NCI-H82 (cell line): ENCODE measurements around the gene DTX1.

ENCODE experiments used
- DNase-seq: peaks from one replicate; lab custom pipeline; 2025; lab: John Stamatoyannopoulos, UW

The DTX1 gene

DNA sequence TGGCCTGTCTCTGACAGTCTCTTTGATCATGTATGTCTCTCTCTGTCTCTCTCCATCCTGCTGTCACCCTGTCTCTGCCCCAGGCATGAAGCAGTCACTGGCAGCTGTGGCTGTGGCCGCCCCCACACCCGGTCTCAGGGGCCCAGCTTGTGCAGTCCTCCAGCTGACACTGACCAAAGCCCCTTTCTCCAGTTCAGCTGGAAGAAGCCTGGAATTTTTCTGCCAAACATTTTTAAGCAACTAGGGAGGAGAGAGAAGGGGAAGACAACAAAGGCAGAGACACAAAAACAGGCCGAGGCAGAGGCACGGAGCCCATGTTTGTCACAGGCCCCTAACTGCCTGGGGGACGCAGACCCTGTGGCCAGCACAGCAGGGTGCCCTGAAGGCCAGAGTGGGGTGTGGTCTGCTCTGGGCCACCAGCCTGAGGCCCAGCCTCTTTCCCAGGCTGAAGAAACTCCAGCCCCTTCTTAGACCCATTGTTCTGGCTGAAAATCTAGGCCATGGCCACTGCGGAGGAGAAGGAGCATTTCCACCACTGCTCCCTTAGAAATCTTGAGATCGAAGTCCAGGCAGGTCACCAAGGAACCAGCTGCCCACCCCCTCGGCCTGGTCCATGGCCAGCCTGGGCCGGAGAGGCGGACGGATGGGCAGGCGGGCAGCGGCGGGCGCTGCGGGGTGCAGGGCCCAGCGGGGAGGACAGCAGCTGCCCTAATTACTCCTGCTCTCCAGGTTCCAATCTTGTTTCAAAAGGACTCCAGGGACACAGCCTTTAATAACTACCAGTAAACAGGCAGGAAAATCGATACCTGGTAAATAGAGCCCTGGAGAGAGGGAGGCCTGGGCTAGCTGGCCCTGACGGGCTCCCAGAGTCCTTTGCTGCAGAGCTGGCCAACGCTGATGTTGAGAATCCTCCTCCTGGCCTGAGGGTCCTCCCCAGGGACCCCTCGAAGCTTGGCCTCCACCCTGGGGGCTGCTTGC, 14.9 kb downstream of the DTX1 start:
- peak; percentile 29 for DNase-seq

DNA sequence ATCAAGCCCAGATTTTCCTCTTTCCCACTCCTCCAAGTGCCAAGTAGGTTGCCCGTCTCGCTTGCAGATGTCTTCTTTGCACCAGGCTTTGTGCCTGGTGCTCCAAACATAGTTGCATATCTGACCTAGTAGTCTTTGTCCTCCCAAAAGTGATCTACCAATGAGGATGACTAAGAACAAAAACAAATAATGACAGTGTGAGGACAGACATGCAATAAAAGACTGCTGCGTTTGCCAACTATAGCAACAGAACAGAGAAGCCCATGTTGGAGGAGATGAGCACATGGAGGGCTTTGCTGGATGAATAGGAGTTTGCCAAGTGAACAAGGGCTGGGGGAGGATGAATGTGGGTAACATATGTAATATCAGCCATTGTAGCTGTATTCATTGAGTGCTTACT, 15.6 kb downstream of the DTX1 start:
- DNase-seq, result no peak

DNA sequence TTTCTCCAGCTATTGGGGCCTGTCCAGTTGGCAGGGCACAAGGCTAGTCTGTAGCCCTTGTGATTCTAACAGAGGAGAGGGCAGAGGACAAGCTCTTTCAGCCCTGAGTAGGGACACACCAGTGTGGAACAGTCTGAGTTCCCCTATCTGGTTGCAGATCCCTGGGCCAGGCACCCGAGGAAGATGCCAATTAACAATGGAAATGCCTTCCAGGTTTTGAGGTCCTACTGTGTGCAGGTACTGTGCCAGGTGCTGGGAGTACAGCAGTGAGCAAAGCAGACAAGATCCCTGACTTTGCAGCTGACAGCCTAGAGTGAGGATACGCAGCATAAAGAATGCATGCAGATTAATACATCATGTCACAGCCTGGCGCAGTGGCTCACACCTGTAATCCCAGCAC, 17.1 kb downstream of the DTX1 start:
- no peak for DNase-seq

DNA sequence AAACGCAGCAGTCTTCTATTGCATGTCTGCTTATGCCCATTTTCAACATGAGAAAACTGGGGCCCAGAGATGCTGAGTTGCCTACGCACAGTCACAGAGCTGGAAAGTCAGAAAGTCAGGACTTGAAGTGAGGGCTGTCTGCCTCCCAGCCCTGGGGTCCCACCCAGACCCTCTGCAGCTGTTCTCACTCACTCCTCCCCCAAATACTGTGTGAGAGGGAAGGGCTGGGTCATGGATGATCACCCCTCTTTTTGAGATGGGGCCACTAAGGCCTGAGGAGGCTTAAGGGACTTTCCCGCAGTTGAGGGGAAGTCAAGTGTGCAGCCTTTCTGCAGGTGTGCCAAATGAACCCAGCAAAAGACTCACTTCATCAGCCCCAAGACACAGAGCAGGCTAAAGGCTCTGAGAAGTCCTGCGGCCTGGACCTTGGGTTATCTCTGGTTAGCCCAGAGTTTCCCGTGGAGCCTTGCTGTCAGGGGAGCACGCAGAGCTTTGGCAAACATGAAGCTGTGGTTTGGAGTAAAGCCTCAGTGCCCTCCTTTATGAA, 18.7 kb downstream of the DTX1 start:
- DNase-seq, result no peak

DNA sequence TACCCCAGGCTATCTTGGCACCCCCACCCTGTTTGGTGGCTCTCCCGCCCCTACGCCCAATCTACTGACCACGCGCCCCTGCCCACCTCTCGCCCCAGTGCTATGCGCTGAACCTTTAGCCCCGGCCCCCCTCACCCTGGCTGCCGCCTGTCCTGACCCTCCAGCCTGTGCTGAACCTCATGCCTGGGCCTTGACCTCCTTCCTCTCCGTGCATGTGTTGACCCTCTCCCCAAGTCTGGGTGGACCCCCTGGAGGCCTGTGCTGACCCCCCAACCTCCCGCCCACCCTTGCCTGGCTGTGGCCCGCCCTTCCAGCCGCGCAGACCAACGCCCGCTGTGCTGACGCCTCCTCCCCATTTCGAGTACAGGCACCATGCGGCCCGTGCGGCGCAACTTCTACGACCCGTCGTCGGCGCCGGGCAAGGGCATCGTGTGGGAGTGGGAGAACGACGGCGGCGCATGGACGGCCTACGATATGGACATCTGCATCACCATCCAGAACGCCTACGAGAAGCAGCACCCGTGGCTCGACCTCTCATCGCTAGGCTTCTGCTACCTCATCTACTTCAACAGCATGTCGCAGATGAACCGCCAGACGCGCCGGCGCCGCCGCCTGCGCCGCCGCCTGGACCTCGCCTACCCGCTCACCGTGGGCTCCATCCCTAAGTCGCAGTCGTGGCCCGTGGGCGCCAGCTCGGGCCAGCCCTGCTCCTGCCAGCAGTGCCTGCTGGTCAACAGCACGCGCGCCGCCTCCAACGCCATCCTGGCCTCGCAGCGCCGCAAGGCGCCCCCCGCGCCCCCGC, 20.7 kb downstream of the DTX1 start:
- no peak for DNase-seq

DNA sequence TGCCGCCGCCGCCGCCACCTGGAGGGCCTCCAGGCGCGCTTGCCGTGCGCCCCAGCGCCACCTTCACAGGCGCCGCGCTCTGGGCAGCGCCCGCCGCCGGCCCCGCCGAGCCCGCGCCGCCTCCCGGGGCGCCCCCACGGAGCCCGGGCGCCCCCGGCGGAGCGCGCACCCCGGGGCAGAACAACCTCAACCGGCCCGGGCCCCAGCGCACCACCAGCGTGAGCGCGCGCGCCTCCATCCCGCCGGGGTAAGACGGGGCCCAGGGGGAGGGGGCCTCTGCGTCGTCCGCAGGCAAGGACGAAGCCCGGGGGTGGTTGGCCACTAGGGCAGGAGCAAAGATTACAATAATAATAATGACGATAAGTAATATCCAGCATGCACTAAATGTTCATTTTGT, 21.3 kb downstream of the DTX1 start:
- DNase-seq, result no peak

DNA sequence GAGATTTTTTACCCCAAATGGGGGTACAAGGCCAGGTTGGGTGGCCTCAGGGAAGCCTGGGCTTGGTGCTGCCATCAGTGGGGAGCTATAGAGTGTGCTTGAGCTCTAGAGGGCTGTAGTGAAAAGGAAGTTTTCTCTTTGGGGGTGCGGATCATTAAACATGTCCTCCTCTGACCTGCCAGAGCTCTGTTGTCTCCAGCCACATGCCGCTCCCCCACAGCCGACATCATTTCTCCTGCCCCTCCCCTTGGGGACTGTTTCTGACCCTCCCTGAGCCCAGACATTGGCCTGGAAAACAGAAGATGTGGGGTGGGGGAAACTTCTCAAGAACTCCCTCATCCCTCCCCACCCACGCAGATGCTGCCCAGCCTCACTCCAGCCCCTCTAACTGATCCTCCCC, 25.3 kb downstream of the DTX1 start:
- no peak for DNase-seq

DNA sequence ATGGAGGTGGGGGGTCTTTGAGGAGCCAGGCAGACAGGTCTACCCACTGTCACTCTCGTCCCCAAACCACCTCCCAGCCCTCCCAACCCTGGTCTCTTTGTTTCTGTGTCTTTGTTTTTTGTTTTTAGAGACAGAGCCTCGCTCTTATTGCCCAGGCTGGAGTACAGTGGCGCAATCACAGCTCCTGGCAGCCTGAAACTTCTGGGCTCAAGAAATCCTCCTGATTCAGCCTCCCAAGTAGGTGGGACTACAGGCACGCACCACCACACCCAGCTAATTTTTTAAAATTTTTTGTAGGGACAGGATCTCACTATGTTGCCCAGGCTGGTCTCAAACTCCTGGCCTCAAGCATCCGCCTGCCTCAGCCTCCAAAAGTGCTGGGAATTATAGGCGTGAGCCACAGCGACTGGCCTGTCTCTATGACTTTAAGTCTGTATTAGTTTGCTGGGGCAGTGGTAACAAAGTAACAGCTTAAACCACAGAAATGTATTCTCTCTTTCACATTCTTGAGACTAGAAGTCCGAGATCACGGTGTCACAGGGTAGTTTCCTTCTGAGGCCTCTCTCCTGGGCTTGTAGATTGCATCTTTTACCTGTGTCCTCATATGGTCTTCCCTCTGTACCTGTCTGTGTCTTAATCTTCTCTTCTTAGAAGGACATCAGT, 26.1 kb downstream of the DTX1 start:
- peak; percentile 19 for DNase-seq

DNA sequence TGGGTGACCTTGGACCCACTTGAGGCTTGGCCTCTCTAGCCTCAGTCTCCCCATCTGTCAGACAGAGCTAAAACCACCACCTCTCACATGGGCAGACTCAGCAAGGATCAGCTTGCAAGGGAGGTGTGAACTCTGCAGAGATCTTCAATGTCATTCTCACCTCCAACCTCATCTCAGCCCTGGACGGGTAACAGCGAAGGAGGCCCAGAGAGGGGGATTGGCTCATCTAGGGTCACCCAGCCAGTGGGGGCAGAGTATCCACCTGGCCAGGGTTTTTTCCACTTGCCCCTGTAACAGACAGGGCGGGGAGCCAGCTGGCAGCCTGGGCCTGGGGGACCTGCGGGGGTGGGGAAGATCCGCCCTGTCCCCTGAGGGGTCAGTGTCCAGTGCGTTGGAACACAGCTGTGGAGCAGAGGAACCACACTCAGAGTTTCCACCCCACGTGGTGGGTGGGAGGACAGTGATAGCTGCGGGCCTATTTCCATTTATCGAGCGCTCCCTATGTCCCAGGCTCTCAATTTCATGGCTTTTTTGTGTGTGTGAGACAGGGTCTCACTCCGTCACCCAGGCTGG, 27.4 kb downstream of the DTX1 start:
- DNase-seq, result no peak

DNA sequence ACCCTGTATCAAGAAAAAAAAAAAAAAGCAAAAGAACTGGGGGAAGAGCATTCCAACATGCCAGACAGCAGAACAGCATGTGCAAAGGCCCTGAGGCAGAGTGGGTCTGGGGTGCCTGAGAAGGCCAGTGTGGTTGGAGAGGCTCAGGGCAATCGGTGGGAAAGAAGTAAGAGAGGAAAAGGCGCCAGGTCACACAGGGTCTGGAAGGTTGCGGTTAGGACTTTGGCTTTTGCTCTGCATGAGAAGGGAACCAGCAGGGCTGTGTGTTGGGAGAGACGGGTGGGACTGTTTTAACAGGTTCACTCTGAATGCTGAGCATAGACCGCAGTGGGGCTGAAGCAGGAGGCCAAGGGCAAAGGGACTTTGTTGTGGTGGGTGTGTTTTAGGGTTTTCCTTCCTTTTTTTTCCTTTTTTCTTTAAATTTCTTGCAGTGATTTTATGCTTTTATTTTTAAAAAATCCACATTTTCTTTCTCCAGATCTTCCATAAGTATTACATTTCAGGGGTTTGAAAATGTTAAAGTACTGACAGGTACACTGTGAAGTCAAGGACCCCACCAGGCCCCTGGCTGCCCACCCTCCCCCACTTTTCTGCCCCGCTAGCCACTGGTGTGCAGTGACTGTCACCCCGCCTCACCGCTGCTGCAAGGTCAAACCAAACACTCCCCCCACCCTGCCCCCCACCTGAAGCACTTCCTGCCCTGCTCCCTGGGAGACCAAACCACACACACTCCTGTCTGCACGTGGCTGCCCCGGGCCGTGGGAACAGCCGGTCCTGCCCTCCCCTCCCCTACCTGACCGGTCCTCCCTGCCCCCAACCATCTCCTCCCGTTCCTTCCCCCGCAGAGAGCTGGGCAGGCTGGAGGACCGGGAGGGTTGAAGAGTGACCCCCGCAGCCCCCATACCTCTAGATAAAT, 30.0 kb downstream of the DTX1 start:
- no peak for DNase-seq

DNA sequence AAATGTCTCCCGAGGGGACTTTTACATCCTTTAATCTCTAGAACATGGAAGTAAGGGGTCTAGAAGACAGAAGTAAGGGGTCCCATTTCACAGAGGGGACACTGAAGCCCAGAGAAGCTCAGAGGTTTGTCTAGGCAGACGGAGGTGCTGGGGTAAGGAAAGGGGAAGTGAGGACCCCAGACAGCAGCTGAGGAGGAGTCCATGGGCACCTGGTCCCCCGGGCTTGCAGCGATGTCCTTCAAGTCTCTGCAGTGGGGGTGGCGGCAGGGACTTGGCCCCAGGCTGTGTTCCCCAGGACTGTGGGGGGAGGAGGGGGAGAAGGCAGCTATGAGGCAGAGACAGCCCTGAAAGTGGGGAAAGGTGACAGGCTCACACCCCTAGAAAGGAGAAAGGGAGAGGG, 30.7 kb downstream of the DTX1 start:
- DNase-seq, result no peak

DNA sequence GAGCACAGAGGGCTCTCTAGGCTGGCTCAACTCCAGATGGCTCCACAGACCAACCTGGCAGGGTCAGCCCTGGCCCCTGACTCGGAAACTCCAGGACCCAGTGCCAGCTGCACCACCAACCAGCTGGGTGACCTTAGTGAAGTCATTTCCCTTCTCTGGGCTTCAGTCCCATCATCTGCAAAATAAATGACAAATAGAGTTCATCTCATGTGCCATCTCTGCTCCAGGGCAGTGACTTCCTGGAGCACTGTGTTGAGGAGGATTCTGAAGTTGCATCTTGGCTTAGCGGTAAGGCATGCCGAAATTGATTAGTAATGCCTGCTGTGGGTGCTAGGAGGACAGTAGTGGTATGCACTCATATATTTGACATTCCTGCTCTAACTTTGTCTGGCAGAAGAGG, 31.5 kb downstream of the DTX1 start:
- DNase-seq, result no peak

DNA sequence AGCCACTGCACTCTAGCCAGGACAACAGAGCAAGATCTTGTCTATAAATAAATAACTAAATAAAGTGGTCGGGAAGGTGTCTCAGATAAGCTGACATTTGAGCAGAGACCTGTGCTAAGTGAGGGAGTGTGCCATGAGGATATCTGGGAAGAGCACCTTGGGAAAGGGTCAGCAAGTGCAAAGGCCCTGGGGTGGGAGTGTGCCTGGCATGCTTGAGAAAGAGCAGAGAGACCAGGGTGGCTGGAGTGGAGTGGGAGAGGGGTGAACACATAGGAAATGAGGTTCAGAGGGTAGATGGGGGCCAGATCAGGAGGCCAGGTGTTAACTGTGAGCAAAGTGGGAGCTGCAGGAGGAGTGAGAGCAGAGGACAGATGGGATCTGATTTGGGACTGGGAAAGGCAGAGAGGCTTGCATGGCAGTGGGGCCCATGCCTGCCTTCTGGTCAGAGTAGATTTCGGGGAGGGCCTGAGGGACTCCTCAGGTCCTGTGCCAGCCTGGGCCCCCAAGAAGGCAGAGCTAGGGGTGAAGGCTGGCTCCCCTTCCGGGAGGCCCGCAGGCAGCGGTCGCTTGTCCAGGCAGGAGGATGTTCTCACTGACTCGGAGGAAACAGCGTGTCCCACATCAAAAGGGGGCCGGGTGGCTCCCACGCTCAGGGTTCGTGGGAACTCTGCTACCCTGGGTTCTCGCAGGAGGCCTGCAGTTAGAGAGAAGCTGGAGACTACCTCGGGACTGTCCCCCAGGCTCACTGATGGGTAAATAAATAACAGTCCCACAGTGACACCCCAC, 32.6 kb downstream of the DTX1 start:
- DNase-seq, result no peak

DNA sequence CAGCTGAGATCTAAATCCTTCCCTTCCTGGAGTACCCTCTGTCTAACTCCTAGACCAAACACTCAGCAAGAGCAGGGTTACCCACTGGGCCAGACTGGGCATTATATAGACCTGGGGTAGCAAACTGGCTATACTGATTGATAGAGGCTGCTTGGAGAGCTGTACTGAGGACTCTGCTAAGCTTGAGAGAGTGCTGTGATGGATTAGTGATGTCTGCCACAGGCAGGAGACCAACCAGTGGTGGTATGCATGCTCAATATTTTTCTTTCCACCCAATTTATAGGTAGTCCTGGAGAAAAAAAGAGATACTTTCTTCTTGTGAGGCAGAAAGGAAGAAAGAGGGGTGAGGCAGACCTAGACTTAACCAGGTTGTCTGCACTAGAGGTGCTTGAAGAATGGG, 33.3 kb downstream of the DTX1 start:
- DNase-seq, result no peak

DNA sequence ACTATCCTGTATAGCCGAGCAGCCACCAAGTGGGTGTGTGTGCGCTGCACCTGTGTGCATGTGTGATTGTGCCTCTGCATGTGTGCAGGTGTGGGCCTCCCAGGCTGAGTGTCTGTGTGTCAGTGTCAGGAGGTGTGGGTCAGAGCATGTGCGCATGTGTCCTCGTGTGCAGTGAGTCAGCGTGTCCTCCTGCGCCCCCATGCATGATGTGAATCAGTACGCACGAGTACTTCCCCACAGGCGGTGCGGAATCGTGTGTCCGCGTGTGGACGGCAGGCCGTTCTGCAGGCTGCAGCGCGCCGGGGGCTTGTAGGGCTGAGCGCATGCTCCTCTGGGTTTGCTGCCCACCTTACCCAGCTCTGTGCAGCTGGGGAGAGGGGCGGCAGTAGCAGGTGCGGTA, 34.2 kb downstream of the DTX1 start:
- DNase-seq, result no peak

DNA sequence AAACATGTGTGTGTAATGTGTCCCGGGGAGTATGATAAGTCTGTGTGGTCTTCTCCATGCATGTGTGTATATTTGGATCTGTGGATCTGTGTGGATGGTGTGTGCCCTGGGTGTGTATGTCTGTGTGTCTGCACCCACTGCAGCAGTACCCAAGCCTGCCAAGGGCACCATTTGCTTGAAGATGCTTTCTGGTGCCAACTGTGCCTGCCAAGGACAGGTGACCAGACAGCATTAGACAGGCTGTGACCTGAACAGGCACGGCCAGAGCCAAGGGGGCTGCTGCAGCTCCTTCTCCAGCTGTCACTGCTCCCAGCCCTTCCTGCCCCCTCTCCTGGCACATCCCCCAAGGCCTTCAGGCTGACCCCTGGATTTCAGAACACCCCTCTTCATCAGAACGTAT, 35.0 kb downstream of the DTX1 start:
- DNase-seq, result no peak

DNA sequence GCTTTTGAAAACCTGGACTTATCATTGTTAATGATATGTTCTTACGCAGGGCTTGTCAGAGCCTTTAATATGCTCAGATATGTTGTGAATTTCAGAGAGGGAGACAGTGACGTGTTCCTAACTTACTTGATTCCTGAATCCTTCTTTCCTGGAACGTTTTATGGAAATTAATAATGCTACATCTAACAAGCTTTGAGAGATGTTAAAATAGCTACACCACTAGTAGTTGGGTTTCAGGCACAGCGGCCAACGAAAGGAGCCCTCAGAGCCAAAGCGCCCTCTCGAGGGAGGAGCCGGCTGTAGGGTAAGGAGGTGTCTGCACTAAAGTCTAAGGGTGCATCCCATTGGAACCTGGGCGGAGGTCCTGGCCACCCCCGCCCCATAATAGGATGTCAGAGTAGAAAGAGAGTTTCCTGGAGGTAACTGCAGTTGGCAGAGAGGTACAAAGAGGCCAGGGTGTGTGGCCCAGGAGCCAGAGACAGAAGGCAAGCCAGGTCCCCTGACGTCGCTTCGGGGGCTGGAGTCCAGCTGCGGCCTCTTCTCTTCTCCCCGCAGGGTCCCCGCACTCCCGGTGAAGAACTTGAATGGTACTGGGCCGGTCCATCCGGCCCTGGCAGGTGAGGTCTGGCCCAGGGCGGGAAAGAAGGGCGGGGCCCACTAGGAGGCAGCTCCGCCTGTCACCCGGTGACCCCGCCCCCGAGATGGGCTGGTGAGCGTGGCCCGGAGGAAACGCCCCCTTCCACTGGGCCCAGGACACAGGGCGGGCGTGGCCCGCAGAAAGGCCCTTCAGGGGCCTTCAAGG, 36.3 kb downstream of the DTX1 start:
- DNase-seq, result no peak

DNA sequence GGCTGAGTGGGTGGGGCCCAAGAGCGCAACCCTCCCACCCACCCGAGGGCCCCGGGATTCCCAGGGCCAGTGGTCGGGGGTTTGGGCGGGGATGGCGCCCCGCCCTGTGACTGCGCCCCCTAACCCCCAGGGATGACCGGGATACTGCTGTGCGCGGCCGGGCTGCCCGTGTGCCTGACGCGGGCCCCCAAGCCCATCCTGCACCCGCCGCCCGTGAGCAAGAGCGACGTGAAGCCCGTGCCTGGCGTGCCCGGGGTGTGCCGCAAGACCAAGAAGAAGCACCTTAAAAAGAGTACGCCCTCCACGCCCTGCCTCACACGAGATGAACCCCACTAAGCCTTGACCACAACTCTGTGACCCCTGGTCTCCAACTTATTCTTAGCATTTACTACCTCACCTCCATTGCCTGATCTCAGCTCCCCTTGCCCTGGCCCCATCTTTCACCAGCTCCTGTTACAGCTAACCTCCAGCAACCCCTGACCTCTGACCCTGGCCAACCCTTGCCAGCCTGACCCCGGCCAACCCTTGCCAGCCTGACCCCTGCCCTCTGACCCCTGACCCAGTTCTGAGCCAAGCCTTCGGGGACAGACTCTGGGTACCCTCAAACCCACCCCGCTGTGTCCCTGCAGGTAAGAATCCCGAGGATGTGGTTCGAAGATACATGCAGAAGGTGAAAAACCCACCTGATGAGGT, 37.0 kb downstream of the DTX1 start:
- DNase-seq, result no peak

DNA sequence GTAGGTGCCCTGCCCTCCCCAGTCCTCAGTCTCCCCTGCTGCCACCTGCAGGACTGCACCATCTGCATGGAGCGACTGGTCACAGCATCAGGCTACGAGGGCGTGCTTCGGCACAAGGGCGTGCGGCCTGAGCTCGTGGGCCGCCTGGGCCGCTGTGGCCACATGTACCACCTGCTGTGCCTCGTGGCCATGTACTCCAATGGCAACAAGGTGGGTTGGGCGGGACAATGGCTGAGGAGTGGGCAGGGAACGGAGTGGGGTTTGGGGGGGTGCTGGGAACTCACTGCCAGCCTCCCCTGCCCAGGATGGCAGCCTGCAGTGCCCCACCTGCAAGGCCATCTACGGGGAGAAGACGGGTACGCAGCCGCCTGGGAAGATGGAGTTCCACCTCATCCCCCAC, 38.2 kb downstream of the DTX1 start:
- no peak for DNase-seq
